Cardiac muscle cell (in vitro differentiated cells and primary cell): ENCODE results near the gene TMTC4. TPM values are rescaled to one million over a fixed set of nuclear protein-coding genes. Genes with fewer than 3 reads are reported as not detected.

ENCODE experiments used
- DNase-seq, 2 donors: peaks; one replicate each; pipeline versions ENCODE4 v3.0.0 to v3.0.0-alpha.2; 2010 to 2017; ENCODE audit warnings: low read depth in 1 of 2, low spot score in 1 of 2
- H3K27ac ChIP-seq: fragments of 200-600 bp; sonication (generic); 2 replicates; pipeline ENCODE4 v1.5.1; 2016
- H3K27me3 ChIP-seq: fragments of 200-600 bp; sonication (generic); 2 replicates; pipeline ENCODE4 v1.6.0; 2016; ENCODE audit warnings: control low read depth
- H3K36me3 ChIP-seq: fragments of 200-600 bp; sonication (generic); 2 replicates; pipeline ENCODE4 v1.5.1; 2016; ENCODE audit warnings: control low read depth
- H3K4me1 ChIP-seq: fragments of 200-600 bp; sonication (generic); 2 replicates; pipeline ENCODE4 v1.8.1; 2017; ENCODE audit warnings: low read depth, mild to moderate bottlenecking, mixed run types
- H3K4me3 ChIP-seq: fragments of 200-600 bp; sonication (generic); 2 replicates; pipeline ENCODE4 v1.5.1; 2016; ENCODE audit warnings: mild to moderate bottlenecking
- H3K9me3 ChIP-seq: fragments of 200-600 bp; sonication (generic); 2 replicates; pipeline ENCODE4 v1.5.1; 2017; ENCODE audit warnings: low read depth, mild to moderate bottlenecking, control low read depth
- polyA plus RNA-seq: library from polyadenylated mRNA; unstranded; fragments of >200 nt; fragmentation: Nextera tagmentation; extraction: Ambion mirVana; gene quantifications from 2 replicates; pipeline ENCODE4 v1.2.1, GENCODE V29; 2016
- total RNA-seq: library from RNA; depleted of rRNA; stranded (reverse); fragments of >200 nt; gene quantifications from 2 replicates; pipeline ENCODE4 v1.2.3, GENCODE V29; 2016
- TF ChIP-seq, protein P1 (sequence below): IDR thresholded peaks from 2 replicates; pipeline ENCODE4 v1.5.1; 2012; ENCODE audit warnings: low read depth, mild to moderate bottlenecking, low read length

TMTC4 gene
- total and polyA plus RNA-seq, 2 experiments from 2014 or later, result 25.6 to 29.3 TPM

DNA sequence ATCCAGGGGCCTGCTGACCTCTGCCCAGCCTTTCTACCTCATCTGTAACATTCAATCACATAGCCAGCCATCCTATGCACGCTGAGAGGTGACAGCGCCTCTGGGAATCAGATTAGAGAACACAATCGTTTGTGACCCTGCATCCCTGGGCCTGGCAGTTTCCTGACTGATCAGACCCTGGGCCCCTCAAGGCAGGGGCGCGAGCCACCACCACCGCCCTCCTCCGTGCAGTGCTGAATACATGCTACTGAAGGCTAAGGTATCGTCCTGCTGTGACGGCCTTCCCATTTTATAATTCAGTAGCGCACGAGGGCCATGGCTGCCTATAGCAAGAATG lies 1.3 kb downstream of the TMTC4 start:
- no peaks in the 10 kb centered on the region for H3K9me3 ChIP-seq
- peaks cover 7% of the 10 kb centered on the region for H3K4me1 ChIP-seq
- H3K36me3 ChIP-seq, result no peaks in the 10 kb centered on the region
- peak in 1 of 2 donors; percentile 38 for DNase-seq
- peaks cover 7% of the 10 kb centered on the region for H3K27me3 ChIP-seq
- no peak overlapping the region for H3K27ac ChIP-seq
- H3K4me3 ChIP-seq, result peak overlapping the region; percentile 74
- TF ChIP-seq, protein P1, sequence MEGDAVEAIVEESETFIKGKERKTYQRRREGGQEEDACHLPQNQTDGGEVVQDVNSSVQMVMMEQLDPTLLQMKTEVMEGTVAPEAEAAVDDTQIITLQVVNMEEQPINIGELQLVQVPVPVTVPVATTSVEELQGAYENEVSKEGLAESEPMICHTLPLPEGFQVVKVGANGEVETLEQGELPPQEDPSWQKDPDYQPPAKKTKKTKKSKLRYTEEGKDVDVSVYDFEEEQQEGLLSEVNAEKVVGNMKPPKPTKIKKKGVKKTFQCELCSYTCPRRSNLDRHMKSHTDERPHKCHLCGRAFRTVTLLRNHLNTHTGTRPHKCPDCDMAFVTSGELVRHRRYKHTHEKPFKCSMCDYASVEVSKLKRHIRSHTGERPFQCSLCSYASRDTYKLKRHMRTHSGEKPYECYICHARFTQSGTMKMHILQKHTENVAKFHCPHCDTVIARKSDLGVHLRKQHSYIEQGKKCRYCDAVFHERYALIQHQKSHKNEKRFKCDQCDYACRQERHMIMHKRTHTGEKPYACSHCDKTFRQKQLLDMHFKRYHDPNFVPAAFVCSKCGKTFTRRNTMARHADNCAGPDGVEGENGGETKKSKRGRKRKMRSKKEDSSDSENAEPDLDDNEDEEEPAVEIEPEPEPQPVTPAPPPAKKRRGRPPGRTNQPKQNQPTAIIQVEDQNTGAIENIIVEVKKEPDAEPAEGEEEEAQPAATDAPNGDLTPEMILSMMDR, result no peak

DNA sequence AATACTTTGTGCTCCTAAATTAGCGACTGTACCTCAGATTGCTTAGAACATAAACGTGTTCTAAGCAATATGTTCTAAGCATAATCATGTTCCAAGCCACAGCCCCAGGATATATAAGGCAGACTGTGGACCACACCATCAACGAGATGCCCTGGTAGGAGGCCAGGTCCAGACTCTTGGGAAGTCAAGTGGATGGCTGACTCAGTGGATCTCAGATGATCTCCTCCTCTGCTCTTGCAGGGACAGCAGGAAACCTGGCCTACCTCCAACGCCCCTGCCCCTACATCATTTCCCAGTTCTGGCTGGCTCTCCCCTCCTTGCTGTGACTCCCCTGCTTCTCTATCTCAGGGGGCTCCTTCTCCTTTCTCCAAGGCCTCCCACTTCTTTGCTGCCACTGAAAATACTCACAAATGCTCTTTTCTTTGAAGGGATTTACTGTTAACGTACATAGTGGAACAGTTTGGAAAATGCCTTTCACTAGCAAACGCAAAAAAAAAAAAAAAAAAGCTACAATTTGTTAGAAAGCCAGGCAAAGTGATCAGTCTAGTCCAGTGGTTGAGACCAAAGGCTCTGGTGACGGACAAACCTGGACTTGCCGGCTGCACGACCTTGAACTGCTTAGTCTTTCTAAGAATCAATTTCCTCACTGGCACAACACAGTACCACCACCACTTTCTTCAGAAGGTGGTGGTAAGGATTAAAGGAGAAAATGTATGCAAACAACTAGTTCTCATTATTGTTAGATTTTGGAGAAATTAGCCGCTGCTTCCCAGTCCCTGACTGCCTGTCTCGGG lies 3.0 kb downstream of the TMTC4 start:
- TF ChIP-seq, protein P1, result no peak
- Histone ChIP-seq H3K4me3 (no peak overlapping the region), H3K36me3 (peaks cover 5% of the 10 kb centered on the region), H3K9me3 (no peaks in the 10 kb centered on the region), H3K27me3 (peaks cover 7% of the 10 kb centered on the region), H3K27ac (no peak overlapping the region), H3K4me1 (peaks cover 7% of the 10 kb centered on the region)
- DNase-seq, result no peak

DNA sequence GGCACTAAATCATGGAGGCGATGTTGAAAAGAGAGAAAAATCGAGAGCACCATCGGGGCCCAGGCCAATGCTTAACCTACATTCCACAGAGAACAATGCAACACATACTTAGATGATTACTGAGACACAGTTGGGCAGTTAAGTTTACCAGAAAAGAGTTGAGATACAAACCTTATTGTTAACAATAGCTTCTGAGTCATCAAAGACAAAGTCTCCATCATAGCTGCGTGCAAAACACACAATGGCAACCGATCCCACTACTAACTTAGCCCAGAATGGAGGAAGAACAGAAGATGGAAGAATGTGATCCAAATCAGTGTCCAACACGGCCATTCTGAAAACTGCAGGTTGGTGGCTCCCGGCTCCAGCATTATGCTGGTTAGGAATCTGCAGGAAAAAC lies 6.2 kb downstream of the TMTC4 start:
- peak in 1 of 2 donors; percentile 55 for DNase-seq
- Histone ChIP-seq H3K27ac (no peak overlapping the region), H3K9me3 (no peaks in the 10 kb centered on the region), H3K36me3 (peaks cover 17% of the 10 kb centered on the region), H3K27me3 (no peaks in the 10 kb centered on the region), H3K4me1 (peaks cover 7% of the 10 kb centered on the region), H3K4me3 (no peak overlapping the region)
- TF ChIP-seq, protein P1, result no peak

DNA sequence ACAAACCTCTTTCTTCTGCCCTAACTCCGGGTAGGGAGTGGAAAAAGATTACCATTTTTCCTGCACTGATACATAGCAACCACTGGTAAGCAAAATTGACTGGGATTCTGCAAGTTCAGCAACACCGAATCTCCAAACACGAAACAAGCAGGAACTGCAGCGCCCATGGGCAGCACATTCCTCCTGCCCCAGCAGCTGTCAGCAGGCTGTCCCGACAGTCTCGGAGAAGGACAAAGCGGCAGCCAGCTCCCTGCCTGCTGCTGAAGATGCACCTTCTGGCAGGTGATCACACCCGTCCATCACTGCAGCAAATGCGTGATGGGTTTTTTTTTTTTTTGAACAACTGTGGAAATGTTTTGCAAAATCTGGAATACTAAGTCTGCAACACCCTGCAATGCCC lies 6.7 kb downstream of the TMTC4 start:
- TF ChIP-seq, protein P1, result no peak
- Histone ChIP-seq H3K4me3 (no peak overlapping the region), H3K36me3 (peaks cover 17% of the 10 kb centered on the region), H3K27ac (no peak overlapping the region), H3K27me3 (no peaks in the 10 kb centered on the region), H3K9me3 (no peaks in the 10 kb centered on the region), H3K4me1 (peaks cover 2% of the 10 kb centered on the region)
- DNase-seq, result no peak

DNA sequence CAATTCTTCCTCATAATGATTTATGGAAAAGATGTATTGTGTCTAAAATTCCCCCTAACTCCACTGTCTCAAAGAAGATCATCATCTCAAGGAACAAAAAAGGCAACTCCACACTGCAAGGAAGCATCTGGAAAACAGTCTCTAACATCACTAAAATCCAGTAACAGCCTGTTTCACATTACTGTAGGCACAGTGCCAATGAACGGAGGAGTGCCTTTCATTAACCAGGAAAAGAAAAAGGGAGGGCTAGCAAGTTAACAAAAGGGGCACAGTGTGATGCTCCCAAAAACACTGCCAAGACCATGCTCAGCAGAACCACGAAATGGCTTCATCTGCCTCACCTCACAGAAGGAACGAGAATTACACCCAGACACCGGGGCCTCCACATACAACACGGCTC lies 8.5 kb downstream of the TMTC4 start:
- TF ChIP-seq, protein P1, result no peak
- H3K4me1 ChIP-seq, result peaks cover 4% of the 10 kb centered on the region
- peak in 1 of 2 donors; percentile 37 for DNase-seq
- no peaks in the 10 kb centered on the region for H3K27me3 ChIP-seq
- H3K9me3 ChIP-seq, result no peaks in the 10 kb centered on the region
- H3K36me3 ChIP-seq, result peaks cover 17% of the 10 kb centered on the region
- no peak overlapping the region for H3K27ac ChIP-seq
- no peak overlapping the region for H3K4me3 ChIP-seq
